ENCODE results near the gene HS3ST5. TPM values are rescaled to one million over a fixed set of nuclear protein-coding genes. Genes with fewer than 3 reads are reported as not detected.

Gene HS3ST5
- total RNA-seq, 1 donor from 2014 or later = not detected

- DNase-seq (ENCODE audit: low read depth) = peak; percentile 40
- H3K36me3 ChIP-seq (ENCODE audit: control insufficient read depth, insufficient read depth, low read length) = no peaks in the 10 kb centered on the region
- no peak for FAIRE-seq
- no peak overlapping the region for H3K4me3 ChIP-seq (ENCODE audit: low read depth, low read length)
- H3K27me3 ChIP-seq (ENCODE audit: control insufficient read depth, insufficient read depth, low read length) = no peaks in the 10 kb centered on the region
- TF ChIP-seq, protein P1, sequence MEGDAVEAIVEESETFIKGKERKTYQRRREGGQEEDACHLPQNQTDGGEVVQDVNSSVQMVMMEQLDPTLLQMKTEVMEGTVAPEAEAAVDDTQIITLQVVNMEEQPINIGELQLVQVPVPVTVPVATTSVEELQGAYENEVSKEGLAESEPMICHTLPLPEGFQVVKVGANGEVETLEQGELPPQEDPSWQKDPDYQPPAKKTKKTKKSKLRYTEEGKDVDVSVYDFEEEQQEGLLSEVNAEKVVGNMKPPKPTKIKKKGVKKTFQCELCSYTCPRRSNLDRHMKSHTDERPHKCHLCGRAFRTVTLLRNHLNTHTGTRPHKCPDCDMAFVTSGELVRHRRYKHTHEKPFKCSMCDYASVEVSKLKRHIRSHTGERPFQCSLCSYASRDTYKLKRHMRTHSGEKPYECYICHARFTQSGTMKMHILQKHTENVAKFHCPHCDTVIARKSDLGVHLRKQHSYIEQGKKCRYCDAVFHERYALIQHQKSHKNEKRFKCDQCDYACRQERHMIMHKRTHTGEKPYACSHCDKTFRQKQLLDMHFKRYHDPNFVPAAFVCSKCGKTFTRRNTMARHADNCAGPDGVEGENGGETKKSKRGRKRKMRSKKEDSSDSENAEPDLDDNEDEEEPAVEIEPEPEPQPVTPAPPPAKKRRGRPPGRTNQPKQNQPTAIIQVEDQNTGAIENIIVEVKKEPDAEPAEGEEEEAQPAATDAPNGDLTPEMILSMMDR (IDR thresholded peaks at IDR 0.05; ENCODE audit: insufficient read depth, low read length, severe bottlenecking) = no peak
Measured at GRCh38 chr6:114253431-114253830, 89.4 kb downstream of the HS3ST5 start.

DNA sequence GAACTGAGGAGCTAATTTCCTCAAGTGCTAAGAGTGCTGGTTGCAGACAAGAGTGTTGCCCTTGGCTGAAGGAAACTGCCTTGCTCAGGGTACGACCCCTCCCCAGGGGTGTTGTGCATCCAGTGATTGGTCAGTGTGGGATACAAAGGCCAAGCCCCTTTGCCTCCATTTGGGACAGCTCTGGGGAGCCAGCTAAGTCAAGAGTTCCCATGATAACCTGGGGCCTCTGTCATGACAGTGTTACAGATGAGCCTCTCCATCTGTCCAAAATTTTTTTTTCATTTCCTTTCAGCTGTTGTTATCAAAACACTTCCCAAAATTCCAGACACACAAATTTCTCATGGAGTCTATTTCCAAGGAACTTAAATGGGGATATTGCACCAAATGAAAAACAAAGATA lies 93.3 kb downstream of the HS3ST5 start:
- DNase-seq (ENCODE audit: low read depth) = no peak
- FAIRE-seq = no peak
- no peaks in the 10 kb centered on the region for H3K27me3 ChIP-seq (ENCODE audit: control insufficient read depth, insufficient read depth, low read length)
- H3K36me3 ChIP-seq (ENCODE audit: control insufficient read depth, insufficient read depth, low read length) = no peaks in the 10 kb centered on the region
- TF ChIP-seq, protein P1 (IDR thresholded peaks at IDR 0.05; ENCODE audit: insufficient read depth, low read length, severe bottlenecking) = no peak
- no peak overlapping the region for H3K4me3 ChIP-seq (ENCODE audit: low read depth, low read length)

- Histone ChIP-seq H3K4me3 (ENCODE audit: low read depth, low read length) (no peak overlapping the region), H3K36me3 (ENCODE audit: control insufficient read depth, insufficient read depth, low read length) (no peaks in the 10 kb centered on the region), H3K27me3 (ENCODE audit: control insufficient read depth, insufficient read depth, low read length) (no peaks in the 10 kb centered on the region)
- FAIRE-seq (no peak), DNase-seq (ENCODE audit: low read depth) (no peak)
- TF ChIP-seq, protein P1 (IDR thresholded peaks at IDR 0.05; ENCODE audit: insufficient read depth, low read length, severe bottlenecking) = no peak
Measured at GRCh38 chr6:114247101-114247500, 95.7 kb downstream of the HS3ST5 start.

- Histone ChIP-seq H3K4me3 (ENCODE audit: low read depth, low read length) (no peak overlapping the region), H3K27me3 (ENCODE audit: control insufficient read depth, insufficient read depth, low read length) (no peaks in the 10 kb centered on the region), H3K36me3 (ENCODE audit: control insufficient read depth, insufficient read depth, low read length) (no peaks in the 10 kb centered on the region)
- FAIRE-seq (no peak), DNase-seq (ENCODE audit: low read depth) (peak; percentile 68)
- TF ChIP-seq, protein P1 (IDR thresholded peaks at IDR 0.05; ENCODE audit: insufficient read depth, low read length, severe bottlenecking) = no peak
Measured at GRCh38 chr6:114240796-114241195, 102.0 kb downstream of the HS3ST5 start.

- DNase-seq (ENCODE audit: low read depth) = no peak
- TF ChIP-seq, protein P1 (IDR thresholded peaks at IDR 0.05; ENCODE audit: insufficient read depth, low read length, severe bottlenecking) = no peak
- Histone ChIP-seq H3K36me3 (ENCODE audit: control insufficient read depth, insufficient read depth, low read length) (no peaks in the 10 kb centered on the region), H3K27me3 (ENCODE audit: control insufficient read depth, insufficient read depth, low read length) (no peaks in the 10 kb centered on the region), H3K4me3 (ENCODE audit: low read depth, low read length) (no peak overlapping the region)
- FAIRE-seq = no peak
Measured at GRCh38 chr6:114228675-114229074, 114.1 kb downstream of the HS3ST5 start.

- FAIRE-seq (no peak), DNase-seq (ENCODE audit: low read depth) (no peak)
- TF ChIP-seq, protein P1 (IDR thresholded peaks at IDR 0.05; ENCODE audit: insufficient read depth, low read length, severe bottlenecking) = no peak
- H3K36me3 ChIP-seq (ENCODE audit: control insufficient read depth, insufficient read depth, low read length) = no peaks in the 10 kb centered on the region
- H3K27me3 ChIP-seq (ENCODE audit: control insufficient read depth, insufficient read depth, low read length) = no peaks in the 10 kb centered on the region
- no peak overlapping the region for H3K4me3 ChIP-seq (ENCODE audit: low read depth, low read length)
Measured at GRCh38 chr6:114227944-114228468, 114.8 kb downstream of the HS3ST5 start.
